CD4-positive, alpha-beta T cell treated with Interferon alpha-2 for 1 hour (primary cell): ENCODE data around the gene TXNDC15.

Experiments
- DNase-seq, 2 donors: peaks; one replicate each; pipeline ENCODE4 v3.0.0-alpha.2; 2020 to 2022

TXNDC15 gene

DNA sequence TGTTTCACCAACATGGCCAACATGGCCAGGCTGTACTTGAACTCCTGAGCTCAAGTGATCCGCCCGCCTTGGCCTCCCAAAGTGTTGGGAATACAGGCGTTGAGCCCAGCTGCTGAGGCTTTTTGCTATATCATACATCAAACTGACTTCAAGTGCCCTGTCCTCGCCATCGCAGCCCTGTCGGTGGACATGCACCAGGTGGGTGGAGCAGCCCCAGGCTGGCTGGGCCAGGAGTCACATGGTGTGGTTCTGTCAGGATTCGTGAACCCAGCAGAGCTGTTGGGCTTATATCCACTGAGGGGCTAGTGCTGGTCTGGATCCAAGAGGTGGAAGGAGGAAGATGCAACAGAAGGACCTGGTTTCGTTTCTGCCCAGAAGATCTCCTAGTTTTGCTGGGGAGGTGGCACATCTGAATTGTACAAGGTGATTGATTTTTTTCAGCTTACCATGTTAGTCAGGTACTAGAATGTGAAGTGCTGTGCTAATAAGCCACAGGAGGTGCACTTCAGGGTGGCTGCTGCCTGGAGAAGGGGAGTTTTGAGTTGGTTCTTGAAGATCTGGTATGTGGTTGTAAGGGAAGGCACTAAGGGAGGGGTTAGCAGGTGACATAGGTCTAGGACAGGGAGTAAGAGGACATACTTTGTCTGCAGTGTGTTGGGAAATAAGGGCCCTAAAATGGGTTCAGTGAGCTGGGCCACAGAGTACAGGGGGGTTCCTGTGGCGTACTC lies 46.8 kb downstream of the TXNDC15 start:
- no peak for DNase-seq

DNA sequence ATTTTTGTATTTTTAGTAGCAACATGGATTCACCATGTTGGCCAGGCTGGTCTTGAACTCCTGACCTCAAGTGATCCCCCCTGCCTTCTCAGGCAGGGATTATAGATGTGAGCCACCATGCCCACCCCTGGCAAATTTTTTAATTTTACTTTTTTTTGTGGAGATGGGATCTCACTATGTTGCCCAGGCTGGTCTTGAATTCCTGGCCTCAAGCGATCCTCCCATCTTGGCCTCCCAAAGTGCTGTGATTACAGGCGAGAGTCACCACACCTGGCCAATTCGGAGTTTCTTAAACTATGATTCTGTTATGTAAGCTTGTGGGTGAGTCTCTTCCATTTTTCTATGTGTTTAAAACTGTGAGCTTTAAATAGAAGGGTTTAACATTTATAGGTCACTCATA lies 58.3 kb downstream of the TXNDC15 start:
- DNase-seq = no peak

DNA sequence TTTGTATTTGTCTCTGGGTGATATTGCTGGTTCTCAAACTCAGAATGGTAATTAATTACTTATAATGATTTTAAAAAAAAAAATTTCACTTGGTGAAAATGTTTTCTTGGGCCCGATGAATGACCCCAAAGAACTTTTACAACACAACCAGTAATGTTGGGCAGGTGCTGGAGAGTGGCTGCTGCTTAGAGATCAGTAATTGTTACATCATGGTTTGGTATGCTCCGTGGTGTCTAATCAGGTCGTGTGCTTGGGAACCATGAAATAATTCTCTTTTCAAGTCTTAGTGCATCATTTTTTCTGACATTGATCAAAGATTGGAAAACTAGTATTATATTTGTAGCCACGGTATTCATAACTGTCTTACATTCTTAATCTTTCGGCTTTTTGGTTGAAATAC lies 60.0 kb downstream of the TXNDC15 start:
- no peak for DNase-seq

DNA sequence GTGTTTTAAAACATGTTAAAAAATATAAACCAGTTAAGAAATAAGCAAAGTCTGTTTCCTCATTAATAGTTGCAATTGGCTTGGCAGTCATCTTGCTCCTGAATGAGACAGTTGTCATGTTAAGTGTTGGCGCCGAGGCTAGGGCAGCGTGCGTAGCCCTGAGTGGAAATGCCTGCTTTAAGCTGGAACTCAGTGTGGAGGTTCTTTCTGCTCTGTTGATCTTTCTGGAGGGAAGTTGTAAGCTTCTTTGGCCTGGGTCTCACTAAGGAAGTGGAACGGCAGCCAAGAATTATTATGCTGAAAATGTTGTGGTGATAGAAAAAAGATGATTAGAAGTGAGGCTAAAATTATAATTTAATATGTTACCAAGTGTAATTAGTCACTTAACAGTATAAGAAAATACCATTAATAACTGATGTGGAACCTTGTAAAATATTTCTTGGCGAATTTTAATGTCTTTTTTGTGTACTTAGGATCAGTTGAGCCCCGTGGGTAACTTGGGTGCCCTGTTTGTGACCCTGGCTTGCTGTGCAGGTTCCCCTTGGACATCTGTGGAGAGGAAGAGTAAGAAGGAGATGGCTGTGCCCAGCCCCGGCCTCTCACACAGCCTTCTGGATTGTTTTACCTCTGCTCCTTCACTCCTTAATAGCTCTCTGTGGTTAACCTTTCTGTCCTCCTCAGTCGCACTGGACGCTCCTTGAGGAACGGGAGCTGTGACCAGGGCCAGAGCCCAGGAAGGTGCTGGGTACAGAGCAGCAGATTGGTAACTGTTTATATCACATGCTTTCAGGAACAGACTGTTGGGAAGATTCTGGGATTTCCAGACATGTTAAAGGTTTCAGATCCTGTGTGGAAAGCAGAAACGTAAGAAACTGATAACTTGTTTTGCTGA lies 61.8 kb downstream of the TXNDC15 start:
- DNase-seq = no peak

DNA sequence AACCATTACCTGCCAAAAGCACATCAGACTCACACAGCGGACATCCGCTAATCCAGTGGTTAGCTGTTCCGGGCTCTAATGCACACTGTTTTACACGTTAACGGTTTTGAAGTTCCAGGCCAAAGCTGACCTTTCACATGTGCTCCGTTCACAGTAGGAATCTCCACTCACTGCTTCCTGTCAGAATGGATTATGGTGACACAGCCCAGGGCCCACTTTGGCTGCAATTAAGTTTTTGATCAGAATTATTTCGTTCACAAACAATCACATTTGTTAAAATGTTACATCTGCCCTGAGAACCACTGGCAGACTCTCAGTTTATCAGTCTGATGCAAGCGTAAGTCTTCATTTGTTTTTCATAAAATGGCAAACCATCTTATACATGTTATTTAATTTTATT lies 63.4 kb downstream of the TXNDC15 start:
- DNase-seq = no peak

DNA sequence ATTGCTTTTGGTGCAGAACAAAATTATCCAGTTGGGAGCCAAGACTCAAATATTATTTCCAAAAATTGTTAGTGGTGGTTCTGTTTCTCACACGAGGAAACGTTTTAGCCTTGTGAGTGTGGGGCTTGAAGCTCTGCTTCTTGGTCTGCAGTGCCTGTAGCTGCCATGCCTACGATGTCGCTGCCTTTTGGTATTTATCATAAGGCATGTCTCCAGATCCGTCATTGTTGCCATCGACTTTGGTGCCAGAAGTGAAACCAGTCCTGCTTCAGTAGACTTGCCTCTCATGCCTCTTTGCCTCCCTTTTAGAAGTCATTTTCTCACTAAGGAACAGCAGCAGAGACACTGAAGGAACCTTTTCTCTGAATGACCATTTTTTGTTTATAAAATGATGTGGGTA lies 63.9 kb downstream of the TXNDC15 start:
- DNase-seq = no peak

DNA sequence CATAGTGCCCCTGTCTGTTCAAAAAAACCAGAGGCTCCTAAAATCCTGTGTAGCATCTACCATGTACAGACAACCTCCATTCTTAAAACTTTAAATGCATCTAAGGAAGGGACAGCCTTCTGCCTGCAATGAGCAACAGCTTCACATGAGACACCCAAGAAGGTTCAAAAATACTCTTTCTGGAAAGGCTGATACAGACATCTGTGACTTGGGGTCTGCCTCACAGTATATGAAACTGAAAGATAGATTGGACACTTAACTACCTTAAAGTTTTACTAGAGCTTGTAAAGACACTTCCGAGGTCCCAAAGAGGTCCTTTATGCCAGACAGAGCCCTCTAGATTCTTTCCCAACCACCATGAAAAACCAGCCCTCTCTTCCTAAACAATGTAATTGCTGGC lies 65.3 kb downstream of the TXNDC15 start:
- DNase-seq = no peak

DNA sequence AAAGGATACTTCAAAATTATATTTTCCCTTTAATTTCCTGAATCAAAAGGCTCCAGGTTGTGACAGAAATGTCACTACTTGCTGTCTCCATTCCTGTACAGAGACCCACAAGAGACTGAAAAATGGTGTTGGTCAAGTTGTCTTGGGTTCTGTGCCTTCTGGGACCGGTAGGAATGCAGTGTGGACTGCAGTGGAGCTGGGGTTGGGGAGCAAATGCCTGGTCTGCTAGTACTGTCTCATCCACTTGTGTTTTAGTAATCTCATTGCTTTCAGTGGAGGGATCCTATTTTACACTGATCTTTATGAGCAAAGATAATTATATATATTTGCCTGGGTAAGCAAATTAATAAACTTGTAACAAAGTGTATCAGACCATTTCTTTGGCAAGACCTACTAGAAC lies 69.4 kb downstream of the TXNDC15 start:
- DNase-seq = no peak

DNA sequence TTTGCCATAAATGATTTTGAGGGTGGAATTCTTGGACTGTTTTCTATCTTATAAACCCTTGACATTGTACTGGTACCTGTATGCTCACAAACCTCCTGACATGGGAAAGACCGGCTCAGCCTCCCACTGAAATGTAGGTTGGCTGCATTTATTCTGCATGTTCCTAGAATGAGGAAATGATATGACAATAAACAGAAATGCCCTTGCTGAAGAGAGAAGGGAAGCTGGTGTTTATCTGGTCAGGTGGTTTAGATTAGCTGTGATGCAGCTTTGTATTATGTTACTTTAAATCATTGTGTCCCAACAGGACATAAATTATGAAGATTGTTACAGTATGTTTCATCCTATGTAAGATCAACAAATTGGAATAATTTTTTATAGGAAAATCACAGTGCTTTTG lies 70.5 kb downstream of the TXNDC15 start:
- no peak for DNase-seq

DNA sequence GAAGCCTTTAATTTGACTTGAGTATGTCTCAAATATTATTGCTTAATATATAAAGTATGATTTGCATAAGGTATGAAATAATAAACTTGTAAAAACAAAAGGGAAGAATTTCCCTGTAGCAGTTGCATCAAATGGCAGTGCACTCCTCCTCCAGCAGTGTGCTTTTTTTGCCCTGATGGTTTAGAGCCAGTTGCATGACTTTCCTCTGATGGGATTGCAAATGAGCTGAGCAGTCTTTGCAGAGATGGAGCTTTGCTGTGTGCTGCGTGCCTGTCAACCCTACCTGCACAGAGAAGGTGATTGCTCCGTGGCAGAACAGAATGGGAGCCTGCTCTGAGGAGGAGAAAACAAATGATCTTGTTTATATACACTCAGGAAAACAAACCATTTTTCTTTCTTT lies 70.9 kb downstream of the TXNDC15 start:
- DNase-seq = no peak

DNA sequence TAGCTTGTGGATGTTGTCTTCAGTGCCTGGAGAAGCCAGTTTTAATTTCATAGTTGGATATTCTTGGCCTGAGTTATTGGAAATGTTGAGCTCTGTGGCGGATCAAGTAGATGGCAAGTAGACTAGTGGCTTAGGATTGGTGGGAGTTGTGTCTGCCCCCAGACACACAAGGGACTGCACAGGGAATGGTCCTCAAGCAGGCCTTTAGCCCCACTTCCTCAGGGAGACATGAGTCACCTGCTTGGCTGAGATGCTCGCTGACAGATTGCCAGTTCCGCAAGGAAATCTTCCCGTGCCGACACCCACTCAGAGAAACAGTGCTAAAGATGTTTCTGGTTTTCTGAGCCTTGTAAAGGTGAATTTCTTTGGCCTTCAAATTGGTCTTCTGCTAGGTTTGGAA lies 74.7 kb downstream of the TXNDC15 start:
- no peak for DNase-seq

DNA sequence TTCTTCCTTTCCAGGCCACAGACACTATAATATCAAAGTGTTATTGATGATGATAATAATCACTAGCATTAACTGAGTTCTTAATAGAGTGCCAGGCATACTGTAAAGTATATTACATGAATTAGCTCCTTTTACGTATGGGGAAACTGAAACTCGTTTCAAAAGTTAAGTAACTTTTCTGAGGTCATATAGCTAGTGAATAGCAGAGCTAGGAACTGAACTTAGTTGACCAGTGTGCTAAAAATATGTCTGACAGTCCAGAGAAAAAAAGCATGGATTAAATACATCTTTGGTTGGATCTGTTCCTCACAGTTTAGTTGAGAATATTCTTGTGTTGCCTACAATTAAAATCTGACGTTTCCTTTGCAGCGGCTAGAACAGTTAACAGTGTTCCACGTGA lies 75.1 kb downstream of the TXNDC15 start:
- DNase-seq = no peak
